Activated T-cell treated with anti-CD3 and anti-CD28 coated beads for 1 hour (primary cell): ENCODE data around the gene TPST1.
"Not testable (repeated sequence)": the region's sequence is repeated elsewhere in the genome, so short reads cannot be mapped to it uniquely, and the experiment has no call there.

Experiments used
- DNase-seq: peaks from one replicate; pipeline ENCODE4 v3.0.0-alpha.2; 2020; ENCODE audit warnings: low read depth

Gene TPST1

GRCh38 chr7:66333443-66333842, 128.3 kb downstream of the TPST1 start:
- no peak for DNase-seq

GRCh38 chr7:66335318-66335717, 130.2 kb downstream of the TPST1 start:
- DNase-seq = no peak

DNA sequence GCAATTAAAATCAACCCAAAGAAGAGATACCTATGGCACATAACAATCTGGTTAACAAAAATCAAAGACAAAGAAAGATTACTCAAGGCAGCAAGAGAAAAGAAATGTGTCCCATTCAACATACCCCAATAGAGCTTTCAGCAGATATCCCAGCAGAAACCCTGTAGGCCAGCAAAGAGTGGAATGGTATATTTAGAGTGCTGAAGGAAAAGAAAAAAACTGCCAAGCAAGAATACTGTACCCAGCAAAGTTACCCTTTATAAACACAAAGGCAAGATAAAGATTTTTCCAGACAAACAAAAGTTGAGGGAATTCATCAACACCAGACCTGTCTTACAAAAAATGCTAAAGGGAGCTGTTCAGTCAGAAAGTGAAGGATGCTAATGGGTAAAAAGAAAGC, 131.6 kb downstream of the TPST1 start:
- DNase-seq = no peak

GRCh38 chr7:66339141-66339540, 134.0 kb downstream of the TPST1 start:
- DNase-seq = no peak

GRCh38 chr7:66344166-66344565, 139.0 kb downstream of the TPST1 start:
- no peak for DNase-seq

DNA sequence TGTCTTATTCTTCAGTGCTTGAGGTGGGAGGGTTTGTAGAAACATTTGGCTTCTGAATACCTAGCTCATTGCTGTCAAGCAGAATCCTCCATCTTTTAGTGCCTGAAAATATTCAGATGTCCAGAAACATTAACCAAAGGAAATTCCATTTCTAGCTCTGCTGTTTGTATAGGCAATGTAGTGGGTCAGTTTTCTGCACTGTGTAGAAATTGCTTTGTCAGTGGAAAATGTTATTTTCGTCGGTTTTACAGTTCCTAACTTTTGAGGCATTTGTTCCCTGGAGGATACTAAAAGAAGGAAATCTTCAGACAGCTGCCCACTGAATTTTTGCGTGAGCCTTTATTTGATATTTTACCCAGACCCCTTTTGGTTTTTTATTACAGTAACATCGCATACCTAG, 143.4 kb downstream of the TPST1 start:
- no peak for DNase-seq

GRCh38 chr7:66348959-66349358, 143.8 kb downstream of the TPST1 start:
- no peak for DNase-seq

DNA sequence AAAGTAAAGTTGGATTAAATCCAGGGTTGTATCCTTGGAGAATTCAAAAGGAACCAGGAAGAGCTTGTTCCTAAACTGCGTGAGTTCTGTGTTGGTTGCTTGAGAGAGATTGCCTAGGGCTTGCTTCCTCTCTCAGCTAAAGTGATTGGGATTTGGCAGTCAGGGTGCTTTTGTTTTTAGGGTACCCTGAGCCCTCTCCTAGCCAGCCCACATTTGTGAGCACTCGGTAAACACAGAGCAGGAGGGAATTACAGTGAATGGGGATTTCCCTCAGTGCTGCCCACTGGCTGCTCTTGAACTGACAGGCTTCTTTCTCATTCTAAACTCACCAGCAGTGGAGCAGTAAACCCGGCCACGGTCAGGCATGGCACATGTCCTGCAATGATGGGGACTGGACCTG, 146.9 kb downstream of the TPST1 start:
- no peak for DNase-seq

- DNase-seq = no peak
Observed at GRCh38 chr7:66353547-66353946, 148.4 kb downstream of the TPST1 start.

DNA sequence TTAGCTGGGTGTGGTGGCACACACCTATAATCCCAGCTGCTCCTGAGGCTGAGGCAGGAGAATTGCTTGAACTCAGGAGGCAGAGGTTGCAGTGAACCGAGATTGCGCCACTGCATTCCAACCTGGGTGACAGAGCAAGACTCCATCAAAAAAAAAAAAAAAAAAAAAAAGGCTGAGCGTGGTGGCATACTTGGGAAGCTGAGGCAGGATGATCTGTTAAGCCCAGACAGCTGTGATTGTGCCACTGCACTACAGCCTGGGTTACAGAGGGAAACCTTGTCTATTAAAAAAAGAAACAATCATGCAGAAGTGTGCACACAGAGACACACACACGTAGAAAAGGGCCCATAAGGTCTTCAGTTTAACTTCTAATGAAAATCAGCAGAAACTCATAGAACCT, 150.6 kb downstream of the TPST1 start:
- no peak for DNase-seq

GRCh38 chr7:66356277-66356721, 151.2 kb downstream of the TPST1 start:
- no peak for DNase-seq

DNA sequence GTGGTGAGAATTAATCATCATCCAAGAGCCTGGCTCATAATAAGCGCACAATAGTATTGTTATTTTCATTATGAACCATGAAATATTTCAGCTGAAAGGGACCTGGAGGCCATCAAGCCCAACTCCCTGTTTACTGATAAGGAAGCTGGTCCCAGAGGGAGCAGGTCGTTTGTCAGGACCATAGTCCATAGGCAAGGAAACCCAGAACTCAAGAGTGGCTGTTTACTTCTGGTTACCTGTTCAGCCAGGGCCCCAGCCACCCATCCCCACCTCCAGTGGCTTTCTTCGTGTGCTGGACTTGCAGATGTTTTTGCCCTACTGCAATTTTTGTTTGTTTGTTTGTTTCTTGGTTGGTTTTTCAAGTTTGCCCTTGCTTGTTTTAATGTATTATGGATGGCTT, 152.0 kb downstream of the TPST1 start:
- no peak for DNase-seq

DNA sequence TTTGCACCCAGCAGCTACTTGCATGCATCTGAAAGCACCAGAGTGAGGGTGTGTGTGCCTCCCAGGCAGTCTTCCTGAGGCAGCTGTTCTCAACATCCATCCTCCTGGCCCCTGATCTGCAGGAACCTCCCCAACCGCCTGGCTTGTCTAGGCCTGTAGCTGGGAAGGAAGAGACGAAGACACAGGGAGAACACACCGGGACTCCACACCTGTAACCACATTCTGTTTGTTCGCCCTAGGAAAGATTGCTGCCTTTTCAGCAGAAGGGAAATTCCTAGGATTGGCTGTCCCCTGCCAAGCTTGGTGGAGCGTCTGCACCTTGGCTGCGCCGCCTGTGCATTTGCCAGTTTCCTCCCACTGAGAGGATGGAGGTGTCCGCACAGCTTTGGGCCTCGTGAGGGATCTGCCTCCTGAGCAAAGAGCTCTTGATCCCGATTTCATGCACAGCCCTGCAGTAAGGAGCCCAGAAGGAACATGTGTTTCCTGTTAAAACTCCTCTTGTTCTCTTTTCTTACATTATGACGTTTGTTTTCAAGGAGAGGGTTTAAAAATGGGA, 154.6 kb downstream of the TPST1 start:
- no peak for DNase-seq

DNA sequence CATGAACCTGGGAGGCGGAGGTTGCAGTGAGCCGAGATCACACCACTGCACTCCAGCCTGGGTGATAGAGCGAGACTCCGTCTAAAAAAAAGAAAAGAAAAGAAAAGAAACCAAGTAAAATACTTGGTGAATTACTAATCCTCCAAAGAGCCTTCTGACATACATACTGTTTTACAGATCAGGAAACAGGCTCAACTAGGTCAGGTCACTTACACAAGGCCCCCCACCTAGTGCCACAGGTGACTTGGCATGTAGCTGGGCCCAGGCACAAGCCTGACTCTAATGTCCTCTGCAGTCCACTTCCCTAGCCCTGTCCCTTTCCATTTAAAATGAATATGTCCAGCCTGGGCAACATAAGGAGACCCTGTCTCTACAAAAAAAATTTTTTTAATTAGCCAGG, 157.0 kb downstream of the TPST1 start:
- DNase-seq = no peak

GRCh38 chr7:66363635-66364034, 158.5 kb downstream of the TPST1 start:
- no peak for DNase-seq

DNA sequence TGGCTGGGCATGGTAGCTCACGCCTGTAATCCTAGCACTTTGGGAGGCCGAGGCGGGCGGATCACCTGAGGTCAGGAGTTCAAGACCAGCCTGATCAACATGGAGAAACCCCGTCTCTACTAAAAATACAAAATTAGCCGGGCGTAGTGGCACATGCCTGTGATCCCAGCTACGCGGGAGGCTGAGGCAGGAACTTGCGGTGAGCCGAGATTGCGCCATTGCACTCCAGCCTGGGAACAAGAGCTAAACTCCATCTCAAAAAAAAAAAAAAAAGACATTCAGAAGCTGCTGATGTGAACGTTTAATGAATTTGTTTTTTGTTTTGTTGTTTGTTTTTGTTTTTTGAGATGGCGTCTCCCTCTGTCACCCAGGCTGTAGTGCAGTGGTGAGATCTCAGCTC, 159.9 kb downstream of the TPST1 start:
- not testable (repeated sequence) for DNase-seq

DNA sequence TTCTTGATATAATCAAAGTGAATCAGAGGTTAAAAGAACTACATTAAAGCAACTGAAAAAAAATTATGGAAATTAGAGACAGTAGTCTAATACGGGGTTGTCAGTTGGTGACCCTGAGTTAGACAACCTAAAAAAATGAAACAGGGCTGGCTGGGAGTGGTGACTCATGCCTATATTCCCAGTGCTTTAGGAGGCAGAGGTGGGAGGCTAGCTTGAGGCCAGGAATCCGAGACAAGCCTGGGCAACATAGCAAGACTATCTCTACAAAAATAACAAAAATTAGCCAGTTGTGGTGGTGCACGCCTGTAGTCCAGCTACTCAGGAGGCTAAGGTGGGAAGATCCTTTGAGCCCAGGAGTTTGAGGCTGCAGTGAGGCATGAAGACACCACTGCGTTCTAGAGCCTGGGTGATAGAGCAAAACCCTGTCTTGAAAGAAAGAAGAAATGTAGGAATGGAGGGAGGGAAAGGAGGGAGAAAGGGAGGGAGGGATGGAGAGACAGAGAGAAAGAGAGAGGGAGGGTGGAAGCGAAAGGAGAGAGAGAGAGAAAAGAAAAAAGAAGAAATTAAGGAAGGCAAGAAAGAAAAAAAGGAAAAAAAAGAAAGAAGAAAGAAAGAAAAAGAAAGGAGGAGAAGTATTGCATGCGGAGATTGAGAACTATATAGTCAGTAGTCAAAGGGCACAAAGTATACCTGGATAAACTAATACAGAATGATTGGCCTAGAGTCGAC, 166.1 kb downstream of the TPST1 start:
- no peak for DNase-seq

DNA sequence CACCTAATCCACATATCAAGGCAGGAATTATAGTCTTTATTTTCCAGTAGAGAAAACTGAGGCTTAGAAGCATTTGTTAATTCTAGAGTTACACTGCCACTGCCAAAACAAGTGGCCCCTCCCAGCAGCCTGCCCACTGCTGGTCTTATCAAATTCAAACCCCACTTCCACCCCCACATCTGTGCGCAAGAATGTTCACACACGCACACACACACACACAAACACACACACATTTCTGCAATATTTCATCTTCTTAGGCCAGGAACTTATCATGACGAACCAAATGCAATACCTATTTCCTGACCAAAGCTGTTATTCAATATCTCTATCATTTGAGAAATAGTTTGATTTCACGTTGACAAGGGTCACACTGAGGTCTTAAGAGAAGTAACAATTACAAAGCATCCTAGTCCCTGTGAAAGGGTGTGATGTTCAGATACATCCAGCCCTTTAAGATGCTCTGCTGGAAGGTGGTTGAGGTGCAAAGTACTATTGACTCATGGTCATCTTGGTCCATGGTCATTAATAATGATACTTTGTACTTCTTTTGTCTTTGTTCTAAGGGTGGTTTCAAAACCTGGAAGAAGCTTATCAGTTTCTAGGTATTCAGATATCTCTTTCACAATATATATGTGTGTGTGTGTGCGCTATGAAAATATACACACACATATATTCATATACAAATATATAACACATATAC, 169.2 kb downstream of the TPST1 start:
- DNase-seq = not testable (repeated sequence)

- no peak for DNase-seq
Observed at GRCh38 chr7:66376264-66376945, 171.3 kb downstream of the TPST1 start.

GRCh38 chr7:66377045-66377444, 171.9 kb downstream of the TPST1 start:
- no peak for DNase-seq

- no peak for DNase-seq
Observed at GRCh38 chr7:66377714-66378113, 172.6 kb downstream of the TPST1 start.

- DNase-seq = no peak
Observed at GRCh38 chr7:66379542-66380160, 174.5 kb downstream of the TPST1 start.
